Measurements from ENCODE around the gene KIZ.

The KIZ gene

GRCh38 chr20:21208999-21209398 is 83.1 kb downstream of the KIZ start:
- no peak for TF ChIP-seq CTCF (IDR thresholded peaks at IDR 0.05; ENCODE audit: extremely low read depth, insufficient read depth, missing control alignments)
- no peak for DNase-seq (ENCODE audit: low spot score)
- in situ Hi-C loops (cut with MboI; ENCODE audit: low pct_unique_long_range_greater_than_20kb, low sequenced_read_pairs, unreplicated experiment), result no loop called here

- no peak for TF ChIP-seq CTCF (IDR thresholded peaks at IDR 0.05; ENCODE audit: extremely low read depth, insufficient read depth, missing control alignments)
- DNase-seq (ENCODE audit: low spot score), result no peak
- in situ Hi-C loops (cut with MboI; ENCODE audit: low pct_unique_long_range_greater_than_20kb, low sequenced_read_pairs, unreplicated experiment), result no loop called here
These were observed 83.8 kb downstream of the KIZ start for GRCh38 chr20:21209668-21210067.

DNA sequence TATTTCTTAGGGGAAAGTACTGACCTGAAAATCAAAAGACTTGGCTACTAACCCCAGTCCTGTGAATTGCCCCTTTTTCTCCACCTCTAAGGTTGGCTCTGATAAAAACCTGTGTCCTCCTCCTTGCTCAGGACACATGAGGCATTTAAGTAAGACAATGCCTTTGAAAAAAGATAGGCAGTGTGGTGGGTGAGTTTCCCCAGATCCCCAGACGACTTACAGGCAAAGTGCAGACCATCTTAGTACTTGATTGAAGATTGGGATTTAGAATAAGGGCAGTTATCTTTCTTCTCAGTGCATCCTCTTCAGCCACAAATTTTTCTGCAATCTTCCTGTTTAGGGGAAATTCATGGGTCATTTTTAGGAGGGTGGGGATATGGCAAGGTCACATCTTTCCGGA is 87.8 kb downstream of the KIZ start:
- no peak for TF ChIP-seq CTCF (IDR thresholded peaks at IDR 0.05; ENCODE audit: extremely low read depth, insufficient read depth, missing control alignments)
- no peak for DNase-seq (ENCODE audit: low spot score)
- in situ Hi-C loops (cut with MboI; ENCODE audit: low pct_unique_long_range_greater_than_20kb, low sequenced_read_pairs, unreplicated experiment), result no loop called here

DNA sequence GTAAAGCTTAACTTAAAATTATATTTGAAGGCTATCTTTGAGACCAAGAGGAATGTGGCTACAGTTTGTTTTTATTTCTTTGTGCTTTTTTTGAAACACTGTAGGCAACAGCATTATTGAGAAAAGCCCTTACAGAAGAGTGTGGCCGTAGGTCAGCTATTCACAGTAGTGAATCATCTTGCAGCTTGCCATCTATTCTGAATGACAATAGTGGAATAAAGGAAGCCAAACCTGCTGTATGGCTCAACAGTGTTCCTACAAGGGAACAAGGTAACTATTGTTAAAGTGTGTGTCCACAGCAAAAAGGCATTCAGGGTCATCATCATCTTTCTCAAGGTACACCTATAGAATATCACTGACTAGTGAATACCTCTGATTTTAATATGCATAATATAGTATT is 88.5 kb downstream of the KIZ start:
- in situ Hi-C loops (cut with MboI; ENCODE audit: low pct_unique_long_range_greater_than_20kb, low sequenced_read_pairs, unreplicated experiment), result no loop called here
- no peak for TF ChIP-seq CTCF (IDR thresholded peaks at IDR 0.05; ENCODE audit: extremely low read depth, insufficient read depth, missing control alignments)
- DNase-seq (ENCODE audit: low spot score), result no peak

- no peak for TF ChIP-seq CTCF (IDR thresholded peaks at IDR 0.05; ENCODE audit: extremely low read depth, insufficient read depth, missing control alignments)
- DNase-seq (ENCODE audit: low spot score), result no peak
- in situ Hi-C loops (cut with MboI; ENCODE audit: low pct_unique_long_range_greater_than_20kb, low sequenced_read_pairs, unreplicated experiment), result no loop called here
These were observed 93.8 kb downstream of the KIZ start for GRCh38 chr20:21219686-21220085.

GRCh38 chr20:21224217-21224616 is 98.3 kb downstream of the KIZ start:
- in situ Hi-C loops (cut with MboI; ENCODE audit: low pct_unique_long_range_greater_than_20kb, low sequenced_read_pairs, unreplicated experiment), result no loop called here
- DNase-seq (ENCODE audit: low spot score), result no peak
- TF ChIP-seq CTCF (IDR thresholded peaks at IDR 0.05; ENCODE audit: extremely low read depth, insufficient read depth, missing control alignments), result no peak

Data from GM13977 (cell line).